Raji (cell line): ENCODE results near the gene ATP5ME.

ENCODE experiments used
- POLR2A ChIP-seq: IDR thresholded peaks from 2 replicates; pipeline ENCODE4 v1.6.1; 2011; ENCODE audit warnings: low read depth, low read length, control low read depth; ENCODE audit not compliant: insufficient read depth

The ATP5ME gene

GRCh38 chr4:669806-670559, 4.1 kb downstream of the ATP5ME start:
- TF ChIP-seq POLR2A, result peak; percentile 31; the same call in 1 of the 2 replicates

DNA sequence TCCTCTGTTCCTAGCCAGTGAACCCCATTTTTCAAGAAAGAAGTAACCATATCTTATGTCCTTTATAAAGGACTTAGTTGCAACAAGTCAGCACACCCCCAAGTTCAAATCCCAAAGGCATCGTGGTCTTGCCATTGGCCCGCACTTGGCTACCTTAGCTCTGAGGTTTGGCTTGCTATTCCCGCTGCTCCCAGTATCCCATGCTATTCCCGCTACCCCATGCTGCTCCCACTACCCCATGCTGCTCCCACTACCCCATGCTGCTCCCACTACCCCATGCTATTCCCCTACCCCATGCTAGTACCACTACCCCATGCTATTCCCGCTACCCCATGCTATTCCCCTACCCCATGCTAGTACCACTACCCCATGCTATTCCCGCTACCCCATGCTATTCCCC, 5.9 kb downstream of the ATP5ME start:
- 0 out of 2 replicates have a peak, but pooled peaks have one; percentile 0 for TF ChIP-seq POLR2A

DNA sequence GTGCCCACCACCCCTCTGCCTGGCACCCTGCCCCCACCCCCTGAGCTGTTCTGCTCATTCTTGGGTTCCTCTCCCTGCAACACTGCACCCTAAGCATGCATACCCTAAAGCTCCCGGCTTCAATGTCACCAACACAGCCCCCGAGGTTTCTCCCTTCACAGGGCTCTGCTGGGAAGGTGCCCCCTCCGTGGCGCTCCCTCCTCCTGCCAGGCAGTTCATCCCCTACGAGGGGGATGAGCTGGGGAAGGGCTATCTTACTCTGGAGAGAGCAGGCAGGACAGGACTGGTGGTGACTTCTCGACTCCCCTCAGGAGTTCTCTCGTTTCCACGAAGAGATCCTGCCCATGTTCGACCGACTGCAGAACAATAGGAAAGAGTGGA, 6.5 kb downstream of the ATP5ME start:
- TF ChIP-seq POLR2A, result peak; percentile 2; the same call in 1 of the 2 replicates

GRCh38 chr4:666822-667544, 7.1 kb downstream of the ATP5ME start:
- peak; percentile 33; the same call in 1 of the 2 replicates for TF ChIP-seq POLR2A

GRCh38 chr4:666436-666810, 7.7 kb downstream of the ATP5ME start:
- TF ChIP-seq POLR2A, result no peak

DNA sequence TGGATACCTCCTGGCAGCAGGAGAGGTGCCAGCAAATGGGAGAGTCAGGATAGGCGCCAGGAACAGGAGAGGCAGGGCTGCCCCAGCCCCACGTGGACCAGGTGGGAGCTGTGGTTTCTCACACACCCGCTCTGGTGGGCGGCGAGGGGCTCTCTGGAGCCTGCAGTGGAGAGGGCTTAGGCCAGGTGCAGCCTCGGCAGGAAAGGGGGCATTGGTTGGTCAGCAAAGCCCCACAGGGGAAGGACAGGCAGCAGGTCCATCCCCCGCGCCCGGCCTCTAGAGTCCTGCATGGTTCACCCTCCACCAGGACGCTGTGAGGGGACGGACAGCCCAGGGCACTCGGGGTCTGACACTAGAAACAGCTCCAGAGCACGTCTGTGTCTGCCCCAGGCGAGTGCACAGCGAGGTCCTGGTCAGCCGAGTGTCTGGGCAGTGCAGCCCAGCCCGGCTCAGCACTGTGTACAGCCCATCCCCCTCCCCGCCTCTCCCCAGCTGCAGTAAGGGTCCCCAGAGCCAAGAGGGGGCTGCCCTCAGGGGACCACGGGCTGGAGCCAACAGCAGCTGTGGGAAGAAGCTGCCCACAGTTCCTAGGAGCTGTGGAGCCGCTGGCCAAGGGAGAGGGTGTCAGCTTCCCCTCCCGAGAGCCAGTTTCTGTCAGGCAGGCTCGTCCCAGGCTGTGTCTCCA, 8.2 kb downstream of the ATP5ME start:
- no peak for TF ChIP-seq POLR2A

- TF ChIP-seq POLR2A, result no peak
Measured at GRCh38 chr4:665381-665750, 8.7 kb downstream of the ATP5ME start.

- no peak for TF ChIP-seq POLR2A
Measured at GRCh38 chr4:664713-665231, 9.3 kb downstream of the ATP5ME start.

DNA sequence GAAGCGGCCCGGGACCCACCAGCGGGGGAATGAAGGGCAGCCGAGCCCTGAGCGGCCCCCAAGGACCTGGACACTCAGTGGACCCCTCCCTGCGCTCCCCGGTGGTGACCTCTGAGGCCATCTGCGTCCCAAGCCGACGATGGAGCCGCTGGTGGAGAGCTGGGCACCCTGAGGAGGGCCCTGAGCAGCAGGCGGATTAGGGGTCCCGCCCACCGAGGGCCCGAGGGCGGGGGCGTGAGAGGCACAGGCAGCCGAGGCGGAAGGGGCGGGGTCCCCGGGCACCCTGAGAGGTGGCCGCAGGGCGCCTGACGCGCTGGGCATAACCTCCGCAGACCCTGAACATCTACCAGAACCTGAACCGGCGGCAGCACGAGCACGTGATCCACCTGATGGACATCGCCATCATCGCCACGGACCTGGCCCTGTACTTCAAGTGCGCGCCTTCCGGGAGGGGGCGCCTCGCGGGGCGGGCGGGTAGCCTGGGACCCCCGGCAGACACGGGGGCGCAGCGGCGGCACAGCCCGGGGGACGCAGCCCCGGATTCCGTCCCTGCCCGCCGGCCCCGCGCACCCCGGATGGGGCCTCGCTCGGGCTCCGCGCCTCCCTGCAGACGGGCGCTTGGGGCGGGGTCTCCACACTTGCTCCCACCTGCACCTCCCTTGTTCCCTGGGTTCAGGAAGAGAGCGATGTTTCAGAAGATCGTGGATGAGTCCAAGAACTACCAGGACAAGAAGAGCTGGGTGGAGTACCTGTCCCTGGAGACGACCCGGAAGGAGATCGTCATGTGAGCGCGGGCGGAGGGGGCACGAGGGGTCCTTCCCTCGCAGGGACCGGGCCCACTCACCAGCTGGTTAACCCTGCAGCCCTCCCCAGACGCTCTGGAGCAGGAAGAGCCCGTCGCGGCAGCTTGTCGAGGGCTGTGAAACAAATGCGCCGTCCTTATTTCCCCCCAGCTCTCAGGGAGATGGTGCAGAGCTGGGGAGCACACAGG, 10.3 kb downstream of the ATP5ME start:
- peak; percentile 87 for TF ChIP-seq POLR2A

DNA sequence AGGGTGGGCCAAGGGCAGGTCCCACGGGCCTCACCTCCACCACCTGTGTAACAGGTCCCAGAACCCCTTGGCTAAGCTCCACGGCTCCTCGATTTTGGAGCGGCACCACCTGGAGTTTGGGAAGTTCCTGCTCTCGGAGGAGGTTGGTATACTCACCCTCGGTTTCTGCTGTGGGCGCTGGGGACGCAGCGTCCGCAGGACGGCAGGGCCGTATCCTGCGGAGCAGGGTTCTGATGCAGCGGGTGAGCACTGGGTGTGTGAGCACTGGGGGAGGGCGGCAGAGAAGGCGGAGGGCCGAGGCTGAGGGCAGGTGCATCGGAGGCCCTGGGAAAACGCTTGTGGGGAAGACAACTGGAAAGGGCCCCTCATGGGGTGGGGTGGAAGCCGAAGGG, 11.0 kb downstream of the ATP5ME start:
- TF ChIP-seq POLR2A, result no peak

DNA sequence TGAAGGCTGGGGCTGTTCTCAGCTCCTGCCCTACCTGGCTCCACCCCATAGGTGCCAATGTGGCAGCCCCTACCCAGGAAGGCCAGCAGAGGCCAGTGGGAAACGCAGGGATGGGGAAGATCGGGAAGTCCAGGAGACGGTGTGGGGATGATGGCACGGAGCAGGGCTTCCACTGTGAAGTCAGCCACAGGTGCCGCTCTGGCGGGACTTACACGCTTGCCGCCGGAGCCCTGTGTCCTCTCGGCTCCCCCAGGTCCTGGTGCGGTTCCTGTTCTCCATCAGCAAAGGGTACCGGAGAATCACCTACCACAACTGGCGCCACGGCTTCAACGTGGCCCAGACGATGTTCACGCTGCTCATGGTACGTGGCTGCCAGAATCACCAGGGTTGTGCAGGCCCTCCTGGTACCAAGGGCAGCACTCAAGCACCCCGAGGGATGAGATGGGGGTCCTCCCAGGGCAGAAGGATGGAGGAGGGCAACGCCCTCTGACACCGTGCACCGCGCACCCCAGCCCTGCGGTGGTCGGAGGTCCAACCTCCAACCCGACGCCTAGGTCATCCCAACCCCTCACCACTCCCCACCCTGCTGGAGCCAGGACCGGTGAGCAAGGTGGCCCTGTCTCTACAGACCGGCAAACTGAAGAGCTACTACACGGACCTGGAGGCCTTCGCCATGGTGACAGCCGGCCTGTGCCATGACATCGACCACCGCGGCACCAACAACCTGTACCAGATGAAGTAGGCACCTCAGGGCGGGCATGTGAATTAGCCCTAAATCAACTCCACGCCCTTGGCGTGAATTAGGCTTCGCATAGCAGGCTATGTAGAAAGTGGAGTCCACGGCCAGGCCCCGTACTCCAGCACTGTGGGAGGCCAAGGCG, 12.0 kb downstream of the ATP5ME start:
- no peak for TF ChIP-seq POLR2A

GRCh38 chr4:661231-661630, 12.8 kb downstream of the ATP5ME start:
- no peak for TF ChIP-seq POLR2A

GRCh38 chr4:660401-660800, 13.7 kb downstream of the ATP5ME start:
- TF ChIP-seq POLR2A, result no peak

GRCh38 chr4:659851-660250, 14.2 kb downstream of the ATP5ME start:
- peak; percentile 1; the same call in 1 of the 2 replicates for TF ChIP-seq POLR2A
